Stomach (tissue), 4 donors: Measurements from ENCODE around the gene ZNF532.

Experiments
- POLR2A ChIP-seq, 4 donors: fragments of 450-650 bp; IDR thresholded peaks; one replicate each; pipeline ENCODE4 v1.6.1; 2016; ENCODE audit warnings: antibody characterized with exemption in 4 of 4, control low read depth in 2 of 4, mild to moderate bottlenecking in 1 of 4, moderate library complexity in 1 of 4
- POLR2AphosphoS5 ChIP-seq, 3 donors: sonication (generic); formaldehyde crosslinking; IDR thresholded peaks; one replicate each; pipeline ENCODE4 v1.6.1; 2016; ENCODE audit warnings: antibody characterized with exemption in 3 of 3
- TF ChIP-seq, protein P1 (sequence below), 7 experiments: fragments of 450-650 bp in 4 of 7; fragments of 200-600 bp in 3 of 7; sonication (generic) in 3 of 7; IDR thresholded peaks; one replicate each; pipeline ENCODE4 v1.5.1; 2016 to 2019; ENCODE audit warnings: antibody characterized with exemption in 7 of 7, control low read depth in 2 of 7, mild to moderate bottlenecking in 1 of 7

DNA sequence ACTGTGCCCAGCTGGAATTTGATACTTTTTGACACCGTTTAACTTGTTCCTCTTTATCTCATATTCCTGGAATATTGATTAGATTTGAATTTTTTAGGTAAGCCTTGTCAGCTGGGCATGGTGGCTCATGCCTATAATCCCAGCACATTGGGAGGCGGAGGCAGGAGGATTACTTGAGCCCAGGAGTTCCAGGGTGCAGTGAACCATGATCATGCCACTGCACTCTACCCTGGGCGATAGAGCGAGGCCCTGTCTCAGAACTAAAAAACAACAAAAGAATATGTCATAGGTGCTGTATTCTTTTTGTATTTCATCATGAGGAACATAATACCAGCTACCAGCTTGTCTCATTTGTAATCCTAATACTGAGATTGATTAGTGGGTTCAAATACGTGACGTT, 90.3 kb downstream of the ZNF532 start:
- TF ChIP-seq, protein P1, sequence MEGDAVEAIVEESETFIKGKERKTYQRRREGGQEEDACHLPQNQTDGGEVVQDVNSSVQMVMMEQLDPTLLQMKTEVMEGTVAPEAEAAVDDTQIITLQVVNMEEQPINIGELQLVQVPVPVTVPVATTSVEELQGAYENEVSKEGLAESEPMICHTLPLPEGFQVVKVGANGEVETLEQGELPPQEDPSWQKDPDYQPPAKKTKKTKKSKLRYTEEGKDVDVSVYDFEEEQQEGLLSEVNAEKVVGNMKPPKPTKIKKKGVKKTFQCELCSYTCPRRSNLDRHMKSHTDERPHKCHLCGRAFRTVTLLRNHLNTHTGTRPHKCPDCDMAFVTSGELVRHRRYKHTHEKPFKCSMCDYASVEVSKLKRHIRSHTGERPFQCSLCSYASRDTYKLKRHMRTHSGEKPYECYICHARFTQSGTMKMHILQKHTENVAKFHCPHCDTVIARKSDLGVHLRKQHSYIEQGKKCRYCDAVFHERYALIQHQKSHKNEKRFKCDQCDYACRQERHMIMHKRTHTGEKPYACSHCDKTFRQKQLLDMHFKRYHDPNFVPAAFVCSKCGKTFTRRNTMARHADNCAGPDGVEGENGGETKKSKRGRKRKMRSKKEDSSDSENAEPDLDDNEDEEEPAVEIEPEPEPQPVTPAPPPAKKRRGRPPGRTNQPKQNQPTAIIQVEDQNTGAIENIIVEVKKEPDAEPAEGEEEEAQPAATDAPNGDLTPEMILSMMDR (IDR thresholded peaks at IDR 0.05), result no peak
- TF ChIP-seq POLR2AphosphoS5 (IDR thresholded peaks at IDR 0.05) (no peak), POLR2A (IDR thresholded peaks at IDR 0.05) (no peak)
